ENCODE measurements around the gene HCST. TPM values are rescaled to one million over a fixed set of nuclear protein-coding genes. Genes with fewer than 3 reads are reported as not detected.

HCST gene
- total RNA-seq, 1 donor from 2014 or later = 1.8 TPM

- DNase-seq (ENCODE audit: low read depth) (no peak), FAIRE-seq (no peak)
- no peak overlapping the region for H3K4me2 ChIP-seq (ENCODE audit: low read length)
- Mint-ChIP-seq H3K9me3 (ENCODE audit: unreplicated experiment) (no peaks in the 10 kb centered on the region), H3K27ac (ENCODE audit: unreplicated experiment) (no peak overlapping the region), H3K36me3 (ENCODE audit: low read depth, unreplicated experiment) (peaks cover 9% of the 10 kb centered on the region), H3K27me3 (ENCODE audit: low read depth, unreplicated experiment) (no peaks in the 10 kb centered on the region), H3K4me1 (ENCODE audit: low read depth, unreplicated experiment) (peaks cover 2% of the 10 kb centered on the region), H3K4me3 (ENCODE audit: unreplicated experiment) (no peak overlapping the region)
- H3K36me3 ChIP-seq (ENCODE audit: insufficient read depth, low read length) = peaks cover 6% of the 10 kb centered on the region
- no peak overlapping the region for H3K9ac ChIP-seq (ENCODE audit: low read length)
- no peaks in the 10 kb centered on the region for H3K27me3 ChIP-seq (ENCODE audit: insufficient read depth, low read length)
- TF ChIP-seq CTCF (IDR thresholded peaks at IDR 0.05; ENCODE audit: insufficient read depth, low read depth, low read length) (no peak), EZH2 (IDR thresholded peaks at IDR 0.05; ENCODE audit: insufficient read depth, low read length) (no peak)
- H3K4me3 ChIP-seq (ENCODE audit: insufficient read depth, low read depth, low read length) = no peak overlapping the region
- no peaks in the 10 kb centered on the region for H3K9me3 ChIP-seq (ENCODE audit: insufficient read depth, low read depth, low read length)
- peaks cover 4% of the 10 kb centered on the region for H3K4me1 ChIP-seq (ENCODE audit: insufficient read depth, low read length)
- H3K79me2 ChIP-seq (ENCODE audit: insufficient read depth, low read length) = peaks cover 4% of the 10 kb centered on the region
- H3K27ac ChIP-seq (ENCODE audit: low read depth, low read length) = no peak overlapping the region
- H4K20me1 ChIP-seq (ENCODE audit: insufficient read depth, low read length) = peaks cover 4% of the 10 kb centered on the region
- H2AFZ ChIP-seq (ENCODE audit: low read depth, low read length) = no peak overlapping the region
Measured at GRCh38 chr19:35894342-35894741, 8.0 kb upstream of the HCST start.

GRCh38 chr19:35895911-35896642 is 6.3 kb upstream of the HCST start:
- Mint-ChIP-seq H3K27ac (ENCODE audit: unreplicated experiment) (no peak overlapping the region), H3K4me3 (ENCODE audit: unreplicated experiment) (no peak overlapping the region)

More at GRCh38 chr19:35895911-35896642, 6.3 kb upstream of the HCST start:
- Histone ChIP-seq H3K79me2 (ENCODE audit: insufficient read depth, low read length) (peaks cover 4% of the 10 kb centered on the region), H2AFZ (ENCODE audit: low read depth, low read length) (no peak overlapping the region), H3K27ac (ENCODE audit: low read depth, low read length) (no peak overlapping the region), H3K4me3 (ENCODE audit: insufficient read depth, low read depth, low read length) (no peak overlapping the region), H4K20me1 (ENCODE audit: insufficient read depth, low read length) (no peaks in the 10 kb centered on the region), H3K9me3 (ENCODE audit: insufficient read depth, low read depth, low read length) (no peaks in the 10 kb centered on the region), H3K4me1 (ENCODE audit: insufficient read depth, low read length) (peaks cover 9% of the 10 kb centered on the region), H3K9ac (ENCODE audit: low read length) (no peak overlapping the region), H3K36me3 (ENCODE audit: insufficient read depth, low read length) (peaks cover 2% of the 10 kb centered on the region), H3K27me3 (ENCODE audit: insufficient read depth, low read length) (no peaks in the 10 kb centered on the region), H3K4me2 (ENCODE audit: low read length) (no peak overlapping the region)
- DNase-seq (ENCODE audit: low read depth) (no peak), FAIRE-seq (no peak)
- Mint-ChIP-seq H3K4me1 (ENCODE audit: low read depth, unreplicated experiment) (peaks cover 4% of the 10 kb centered on the region), H3K36me3 (ENCODE audit: low read depth, unreplicated experiment) (peaks cover under 1% of the 10 kb centered on the region), H3K9me3 (ENCODE audit: unreplicated experiment) (no peaks in the 10 kb centered on the region), H3K27me3 (ENCODE audit: low read depth, unreplicated experiment) (no peaks in the 10 kb centered on the region)
- TF ChIP-seq CTCF (IDR thresholded peaks at IDR 0.05; ENCODE audit: insufficient read depth, low read depth, low read length) = no peak
- no peak for TF ChIP-seq EZH2 (IDR thresholded peaks at IDR 0.05; ENCODE audit: insufficient read depth, low read length)
